ENCODE results near the gene FAM177B.

GRCh38 chr1:222784371-222784770 is 47.4 kb downstream of the FAM177B start:
- TF ChIP-seq YY1 (IDR thresholded peaks at IDR 0.05) (no peak), SP1 (IDR thresholded peaks at IDR 0.05) (no peak), CTCF (IDR thresholded peaks at IDR 0.05; ENCODE audit: low read depth, low read length, missing input control) (no peak)
- TF ChIP-seq, protein P1, sequence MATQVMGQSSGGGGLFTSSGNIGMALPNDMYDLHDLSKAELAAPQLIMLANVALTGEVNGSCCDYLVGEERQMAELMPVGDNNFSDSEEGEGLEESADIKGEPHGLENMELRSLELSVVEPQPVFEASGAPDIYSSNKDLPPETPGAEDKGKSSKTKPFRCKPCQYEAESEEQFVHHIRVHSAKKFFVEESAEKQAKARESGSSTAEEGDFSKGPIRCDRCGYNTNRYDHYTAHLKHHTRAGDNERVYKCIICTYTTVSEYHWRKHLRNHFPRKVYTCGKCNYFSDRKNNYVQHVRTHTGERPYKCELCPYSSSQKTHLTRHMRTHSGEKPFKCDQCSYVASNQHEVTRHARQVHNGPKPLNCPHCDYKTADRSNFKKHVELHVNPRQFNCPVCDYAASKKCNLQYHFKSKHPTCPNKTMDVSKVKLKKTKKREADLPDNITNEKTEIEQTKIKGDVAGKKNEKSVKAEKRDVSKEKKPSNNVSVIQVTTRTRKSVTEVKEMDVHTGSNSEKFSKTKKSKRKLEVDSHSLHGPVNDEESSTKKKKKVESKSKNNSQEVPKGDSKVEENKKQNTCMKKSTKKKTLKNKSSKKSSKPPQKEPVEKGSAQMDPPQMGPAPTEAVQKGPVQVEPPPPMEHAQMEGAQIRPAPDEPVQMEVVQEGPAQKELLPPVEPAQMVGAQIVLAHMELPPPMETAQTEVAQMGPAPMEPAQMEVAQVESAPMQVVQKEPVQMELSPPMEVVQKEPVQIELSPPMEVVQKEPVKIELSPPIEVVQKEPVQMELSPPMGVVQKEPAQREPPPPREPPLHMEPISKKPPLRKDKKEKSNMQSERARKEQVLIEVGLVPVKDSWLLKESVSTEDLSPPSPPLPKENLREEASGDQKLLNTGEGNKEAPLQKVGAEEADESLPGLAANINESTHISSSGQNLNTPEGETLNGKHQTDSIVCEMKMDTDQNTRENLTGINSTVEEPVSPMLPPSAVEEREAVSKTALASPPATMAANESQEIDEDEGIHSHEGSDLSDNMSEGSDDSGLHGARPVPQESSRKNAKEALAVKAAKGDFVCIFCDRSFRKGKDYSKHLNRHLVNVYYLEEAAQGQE (IDR thresholded peaks at IDR 0.05), result no peak
- TF ChIP-seq, protein P2, sequence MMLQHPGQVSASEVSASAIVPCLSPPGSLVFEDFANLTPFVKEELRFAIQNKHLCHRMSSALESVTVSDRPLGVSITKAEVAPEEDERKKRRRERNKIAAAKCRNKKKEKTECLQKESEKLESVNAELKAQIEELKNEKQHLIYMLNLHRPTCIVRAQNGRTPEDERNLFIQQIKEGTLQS (IDR thresholded peaks at IDR 0.05), result no peak

Measured in liver (tissue), 3 donors.